GM21528 (cell line): ENCODE results near the gene RUNX3.

Experiments
- ATAC-seq: cut with Tn5 transposase; IDR thresholded peaks from one replicate; pipeline ENCODE4 v1.9.1; 2021; ENCODE audit warnings: mild to moderate bottlenecking, moderate library complexity; ENCODE audit not compliant: unreplicated experiment, low FRiP score

The RUNX3 gene

DNA sequence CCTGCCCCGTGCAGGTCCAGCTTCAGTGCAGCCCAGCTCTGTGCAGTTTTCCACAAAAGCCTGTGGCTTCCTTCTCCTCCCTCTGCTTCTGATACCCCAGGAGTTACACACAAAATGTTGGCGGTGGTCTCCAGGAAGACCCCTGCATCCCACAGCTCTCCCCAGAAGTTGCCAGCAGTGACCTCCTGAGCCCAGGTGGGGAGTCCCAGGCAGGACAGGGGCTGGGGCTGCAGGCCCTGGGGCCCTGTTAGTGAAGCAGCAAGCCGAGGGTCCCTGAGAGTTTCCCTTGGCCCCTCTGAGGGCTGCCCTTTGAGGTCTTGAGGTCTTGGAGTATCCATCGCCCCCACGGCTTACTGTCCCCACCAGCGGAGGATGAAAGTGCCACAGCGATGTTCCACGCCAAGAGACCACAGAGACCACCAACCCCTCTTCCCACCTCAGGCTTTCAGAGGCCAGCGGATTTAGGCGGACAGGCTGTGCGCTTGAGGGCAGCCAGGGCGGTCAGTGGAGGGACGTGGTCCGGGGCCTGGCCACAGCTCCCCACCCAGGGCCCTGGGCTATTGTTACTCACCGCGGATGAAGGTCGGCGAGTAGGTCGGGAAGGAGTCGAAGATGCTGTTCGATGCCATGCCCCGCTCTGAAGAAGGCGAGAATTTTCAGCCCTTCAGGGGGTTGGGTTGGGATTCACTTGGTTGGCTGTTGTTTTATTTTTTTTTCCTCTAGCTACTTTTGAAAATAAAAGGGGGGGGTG is 34.0 kb upstream of the RUNX3 start:
- no peak for ATAC-seq

DNA sequence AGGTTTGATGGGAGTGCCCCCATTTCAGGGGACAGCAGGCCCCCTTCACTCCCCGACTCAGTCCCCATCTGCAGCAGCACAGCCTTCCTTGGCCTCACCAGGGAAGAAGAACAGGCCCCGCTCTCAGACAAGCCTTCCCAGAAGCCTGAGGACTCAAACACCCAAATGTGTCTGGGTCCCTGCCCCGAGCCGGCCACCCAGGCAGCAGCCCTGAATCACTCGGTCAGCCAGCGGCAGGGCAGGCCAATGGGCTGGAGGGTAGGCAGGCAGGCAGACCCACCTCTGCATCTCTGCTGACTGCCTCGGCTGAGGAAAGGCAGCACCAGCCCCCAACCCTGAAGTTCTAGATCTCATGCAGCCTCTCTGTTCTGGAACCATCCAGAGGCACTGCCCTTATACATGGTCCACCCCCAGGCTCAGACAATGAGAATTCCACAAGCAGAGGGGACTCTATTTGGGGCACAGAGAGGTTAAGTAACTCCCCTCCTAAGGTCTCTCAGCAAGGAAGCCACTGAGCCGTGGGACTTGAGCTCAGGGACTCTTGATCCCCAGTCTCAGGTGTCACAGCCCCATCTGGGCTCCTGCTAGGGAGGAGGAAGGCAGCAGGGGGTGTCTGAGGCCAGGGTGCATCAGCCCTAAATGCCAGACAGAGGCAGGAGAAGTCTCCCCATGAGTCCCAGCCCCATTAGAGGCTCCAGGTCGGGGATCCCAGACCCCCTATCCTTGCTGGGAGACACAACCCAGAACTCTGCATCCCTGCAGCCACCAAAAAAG is 33.2 kb upstream of the RUNX3 start:
- no peak for ATAC-seq

- no peak for ATAC-seq
These were observed 32.1 kb upstream of the RUNX3 start for GRCh38 chr1:24961961-24962861.

- ATAC-seq: no peak
These were observed 31.3 kb upstream of the RUNX3 start for GRCh38 chr1:24961334-24961733.

DNA sequence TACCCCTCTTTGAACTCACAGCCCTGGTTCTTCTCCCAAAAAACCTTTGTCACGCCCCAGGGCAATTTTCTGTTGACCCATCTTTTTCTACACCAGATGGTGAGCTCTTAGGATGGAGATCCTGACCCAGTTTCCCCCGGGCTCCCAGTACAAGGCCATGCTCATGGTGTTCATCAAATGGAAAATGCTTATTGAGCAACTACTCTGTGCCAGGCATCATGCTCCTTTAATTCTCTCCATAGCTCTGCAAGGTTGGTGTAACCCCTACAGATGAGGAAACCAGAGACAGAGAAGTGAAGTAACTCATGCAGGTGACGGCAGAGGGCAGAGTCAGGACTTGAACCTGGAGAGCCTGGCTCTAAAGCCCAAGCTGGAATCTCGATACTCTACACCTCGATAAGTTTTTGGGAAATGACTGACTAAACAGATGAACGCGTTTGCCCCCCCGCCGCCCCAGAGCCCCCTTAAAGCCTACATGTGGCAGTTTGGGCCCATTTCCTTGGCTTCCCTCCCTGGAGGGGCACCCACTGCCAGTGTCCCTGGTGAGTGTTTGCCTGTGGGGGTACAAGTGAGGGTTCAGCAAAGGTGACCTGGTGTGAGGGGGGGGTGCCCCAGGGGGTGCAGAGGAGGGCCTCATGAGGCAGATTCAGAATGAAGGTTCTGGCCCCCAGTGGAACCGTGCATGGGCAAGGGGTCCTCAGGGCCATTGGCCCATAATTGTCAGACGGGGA is 30.2 kb upstream of the RUNX3 start:
- ATAC-seq: no peak

- ATAC-seq: no peak
These were observed 29.5 kb upstream of the RUNX3 start for GRCh38 chr1:24959623-24959975.

GRCh38 chr1:24958766-24959622 is 28.9 kb upstream of the RUNX3 start:
- no peak for ATAC-seq

DNA sequence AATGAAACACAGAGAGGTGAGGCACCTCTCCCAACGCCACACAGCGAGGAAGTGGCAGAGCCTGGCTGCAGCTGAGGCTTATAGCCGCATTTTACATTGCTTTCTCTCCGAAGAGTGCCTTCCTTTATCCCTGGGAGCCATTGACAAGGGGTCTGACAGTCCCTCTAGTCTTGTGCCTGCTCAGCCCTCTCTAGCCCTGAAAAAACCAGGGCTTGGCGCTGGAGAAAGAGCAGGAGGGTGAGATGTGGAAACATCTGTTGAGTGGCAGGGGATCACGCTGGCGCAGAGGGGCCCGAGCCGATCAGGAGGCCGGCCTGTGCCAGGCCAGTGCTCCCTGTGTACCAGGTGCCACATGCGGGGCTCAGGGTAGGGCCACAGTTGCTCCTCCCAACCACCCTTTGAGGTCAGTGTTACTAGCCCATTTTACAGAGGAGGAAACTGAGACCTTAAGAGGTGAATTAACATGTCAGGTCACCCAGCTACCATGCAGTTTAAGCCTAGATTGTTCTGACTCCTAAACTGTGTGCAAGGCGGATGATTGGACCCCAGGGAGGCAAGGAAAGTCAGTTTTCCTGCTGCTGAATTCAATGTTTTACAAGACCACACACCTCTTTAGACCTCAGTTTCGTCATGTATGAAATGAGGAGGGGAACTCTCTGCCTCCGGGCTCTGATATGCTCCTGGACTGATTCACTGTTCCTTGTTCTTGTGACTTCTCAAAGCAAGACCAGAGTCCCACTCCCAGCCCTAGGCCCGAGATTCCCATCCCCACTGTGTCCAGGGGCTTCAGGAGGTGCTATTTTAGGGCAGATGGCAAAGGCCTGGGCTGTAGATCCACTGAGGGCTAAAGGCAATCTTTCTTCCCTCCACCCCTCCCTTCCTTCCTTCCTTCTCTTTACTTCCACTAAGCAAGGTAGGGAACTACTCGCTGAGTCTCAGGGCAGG is 28.0 kb upstream of the RUNX3 start:
- ATAC-seq: no peak

DNA sequence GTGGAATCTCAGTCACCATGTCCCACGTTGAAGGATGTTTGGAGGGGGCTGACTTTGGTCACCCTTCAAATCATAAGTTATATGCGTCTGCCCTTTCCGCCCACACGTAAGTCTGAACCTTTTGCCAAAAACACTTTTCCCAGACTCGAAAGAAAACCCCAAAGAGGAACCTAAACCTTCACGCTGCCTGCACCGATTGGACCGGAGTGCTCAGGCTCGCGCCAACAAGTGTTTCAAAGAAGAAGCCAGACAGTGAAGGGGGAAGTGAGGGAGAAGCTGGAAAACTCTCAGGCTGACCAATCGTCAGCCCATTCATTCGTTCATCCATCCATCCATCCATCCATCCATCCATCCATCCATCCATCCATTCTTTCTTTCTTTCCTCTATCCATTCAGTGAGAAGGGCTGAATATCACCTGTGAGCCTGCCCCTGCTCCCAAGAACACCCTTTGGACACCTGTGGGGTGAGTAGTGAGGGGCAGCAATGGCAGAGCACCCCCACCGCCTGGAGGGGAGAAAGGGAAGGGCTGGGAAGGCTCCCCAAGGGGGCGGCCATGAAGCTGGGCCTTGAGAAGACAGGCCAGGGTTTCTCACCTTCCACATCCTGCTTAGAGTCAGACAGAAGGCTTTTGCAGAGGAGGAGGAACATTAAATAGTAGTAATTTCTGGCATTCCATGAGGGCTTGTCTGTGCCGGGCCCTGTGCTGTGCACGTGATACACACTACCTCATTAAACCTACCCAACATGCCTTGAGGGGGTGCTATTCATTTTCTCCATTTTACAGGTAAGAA is 27.1 kb upstream of the RUNX3 start:
- no peak for ATAC-seq

DNA sequence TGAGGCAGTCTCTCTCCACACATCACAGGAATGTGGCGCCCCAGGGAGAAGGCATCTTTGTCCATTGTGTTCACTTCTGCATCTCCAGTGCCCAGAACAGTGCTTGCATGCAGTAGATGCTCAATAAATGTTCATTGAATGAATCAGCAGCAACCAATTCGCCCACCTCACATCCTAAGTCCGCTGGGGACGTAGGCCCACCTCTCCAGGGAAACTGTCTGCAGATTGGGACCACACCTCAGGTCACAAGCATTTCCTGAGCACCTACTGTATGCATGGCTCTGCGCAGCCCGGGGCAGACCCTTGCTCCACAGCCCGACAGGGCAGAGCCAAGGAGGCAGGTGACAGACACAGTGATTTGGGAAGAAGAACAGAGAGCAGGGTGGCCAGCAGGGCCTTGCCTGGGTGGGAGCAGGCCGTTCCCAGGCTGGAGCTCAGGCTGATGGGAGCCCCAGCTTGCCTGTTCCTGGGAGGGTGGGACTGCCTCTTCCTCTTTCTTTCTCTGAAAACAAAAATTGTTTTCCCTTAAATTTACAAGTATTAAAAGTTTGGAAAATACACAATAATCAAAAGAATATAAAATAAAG is 25.8 kb upstream of the RUNX3 start:
- no peak for ATAC-seq

DNA sequence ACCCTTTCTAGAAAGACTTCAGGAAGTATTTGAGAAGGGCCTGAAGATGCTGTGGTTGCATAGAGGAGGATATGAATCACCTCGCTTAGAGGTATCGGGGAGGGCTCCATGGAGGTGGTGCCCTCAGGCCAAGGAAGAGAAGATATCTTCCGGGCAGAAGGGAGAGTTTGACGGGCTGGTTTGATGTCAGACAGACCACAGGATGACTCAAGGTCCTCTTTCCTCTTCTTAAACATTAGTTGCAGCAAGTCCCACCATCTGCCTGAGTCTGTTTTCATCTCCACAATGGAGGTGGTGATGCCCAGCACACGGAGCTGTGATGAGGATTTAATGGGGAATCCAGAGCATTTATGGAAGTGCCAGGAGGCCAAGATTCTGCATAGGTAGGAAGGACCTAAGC is 25.1 kb upstream of the RUNX3 start:
- ATAC-seq: no peak

DNA sequence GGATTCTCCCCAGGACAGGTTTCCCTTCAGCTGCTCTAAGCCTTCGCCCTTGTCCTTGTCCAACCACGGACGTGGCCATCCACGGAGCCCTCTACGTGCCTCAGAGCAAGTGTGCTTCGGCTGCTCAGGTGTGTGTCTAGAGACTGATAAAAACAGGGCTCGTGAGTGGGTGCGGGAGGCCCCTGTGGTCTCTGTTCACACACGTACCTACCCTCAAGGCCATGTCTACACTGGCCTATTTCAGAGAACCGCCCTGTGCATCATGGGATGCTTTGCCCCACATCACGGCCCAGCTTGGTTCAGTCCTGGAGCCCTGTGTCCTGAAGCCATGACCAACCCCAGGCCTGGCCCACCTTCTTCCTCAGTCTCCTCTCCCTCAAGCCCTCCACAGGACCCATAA is 24.6 kb upstream of the RUNX3 start:
- no peak for ATAC-seq

DNA sequence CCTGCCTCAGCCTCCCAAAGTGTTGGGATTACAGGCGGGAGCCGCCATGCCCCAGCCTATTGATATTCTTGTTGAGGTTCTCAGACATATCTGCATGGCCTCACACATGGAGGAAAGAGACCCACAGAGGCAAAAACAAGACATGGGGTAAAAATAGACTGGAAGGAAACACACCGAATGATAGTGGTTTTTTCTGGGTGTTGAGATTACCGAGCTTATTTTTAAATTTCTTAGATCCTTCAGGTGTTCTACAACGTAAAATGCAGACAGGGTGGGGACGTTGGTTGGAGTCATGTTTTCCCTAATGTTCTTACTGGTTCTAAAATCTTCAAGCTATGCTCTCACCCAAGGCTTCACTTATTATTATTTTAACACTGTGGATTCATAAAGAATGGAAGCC is 23.9 kb upstream of the RUNX3 start:
- ATAC-seq: no peak

GRCh38 chr1:24952413-24952841 is 22.4 kb upstream of the RUNX3 start:
- ATAC-seq: no peak

- no peak for ATAC-seq
These were observed 21.8 kb upstream of the RUNX3 start for GRCh38 chr1:24951810-24952412.

- ATAC-seq: no peak
These were observed 21.3 kb upstream of the RUNX3 start for GRCh38 chr1:24951337-24951736.

DNA sequence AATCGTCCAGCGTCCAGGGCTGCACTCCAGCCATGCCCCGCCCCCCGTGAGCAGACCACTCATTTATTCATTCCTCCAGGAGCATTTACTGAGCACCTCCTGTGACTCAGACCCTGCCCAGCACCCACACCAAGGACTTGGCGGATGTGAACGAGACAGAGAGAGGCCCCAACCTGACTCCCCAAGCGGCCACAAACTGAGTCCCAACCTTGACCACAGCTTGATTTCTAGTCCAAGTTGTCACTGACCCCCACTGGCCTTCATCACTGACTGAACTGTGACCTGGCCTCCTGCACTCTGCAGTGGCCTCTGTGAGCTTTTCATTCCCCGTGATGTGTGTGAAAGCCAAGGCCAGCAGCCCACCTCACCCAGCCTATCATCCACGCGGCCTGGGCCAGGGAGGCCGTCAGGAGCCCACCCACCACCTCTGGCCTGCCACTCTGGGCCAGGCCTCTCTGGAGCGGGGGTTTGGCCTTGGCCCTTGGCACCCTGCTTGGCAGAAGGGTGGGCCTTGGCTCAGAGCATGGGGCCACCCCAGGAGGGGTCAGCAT is 19.3 kb upstream of the RUNX3 start:
- no peak for ATAC-seq
